GM23338 (cell line): ENCODE data around the gene CALM1. TPM values are rescaled to one million over a fixed set of nuclear protein-coding genes. Genes with fewer than 3 reads are reported as not detected.

Source experiments
- ATAC-seq: fragments of 200-7000 bp; cut with Tn5 transposase; 3 replicates; pipeline ENCODE4 v1.9.1; 2020
- DNase-seq: peaks from one replicate; pipeline ENCODE4 v3.0.0-alpha.2; 2015; ENCODE audit warnings: low spot score
- H2AFZ ChIP-seq: fragments of 200-600 bp; sonication (generic); 2 replicates; pipeline ENCODE4 v1.8.0; 2016; ENCODE audit warnings: antibody characterized with exemption, mild to moderate bottlenecking, moderate library complexity
- H3F3A ChIP-seq: fragments of 200-600 bp; sonication (generic); replicated peaks from 2 replicates; pipeline ENCODE4 v1.8.0; 2017; ENCODE audit warnings: antibody characterized with exemption, mixed run types, low read depth
- H3K27ac ChIP-seq: fragments of 200-600 bp; sonication (generic); 2 replicates; pipeline ENCODE4 v1.6.1; 2016; ENCODE audit warnings: low read depth
- H3K27me3 ChIP-seq: fragments of 200-600 bp; sonication (generic); 2 replicates; pipeline ENCODE4 v1.8.0; 2016; ENCODE audit warnings: mild to moderate bottlenecking, mixed run types, moderate library complexity; ENCODE audit not compliant: insufficient read depth
- H3K36me3 ChIP-seq: fragments of 200-600 bp; sonication (generic); 2 replicates; pipeline ENCODE4 v1.8.0; 2016; ENCODE audit warnings: mild to moderate bottlenecking; ENCODE audit not compliant: insufficient read depth
- H3K4me1 ChIP-seq: fragments of 200-600 bp; sonication (generic); 2 replicates; pipeline ENCODE4 v1.8.0; 2016; ENCODE audit warnings: mild to moderate bottlenecking, moderate library complexity; ENCODE audit not compliant: insufficient read depth
- H3K4me2 ChIP-seq: fragments of 200-600 bp; sonication (generic); 2 replicates; pipeline ENCODE4 v1.7.1; 2017; ENCODE audit warnings: mixed run types
- H3K4me3 ChIP-seq: fragments of 200-600 bp; sonication (generic); 2 replicates; pipeline ENCODE4 v1.6.1; 2016; ENCODE audit warnings: mixed run types
- H3K79me2 ChIP-seq: fragments of 200-600 bp; sonication (generic); replicated peaks from 2 replicates; pipeline ENCODE4 v1.8.0; 2017; ENCODE audit warnings: mild to moderate bottlenecking; ENCODE audit not compliant: insufficient read depth
- H3K9me2 ChIP-seq: fragments of 200-600 bp; sonication (generic); 2 replicates; pipeline ENCODE4 v1.8.0; 2017; ENCODE audit not compliant: insufficient read depth
- H4K20me1 ChIP-seq: fragments of 200-600 bp; sonication (generic); replicated peaks from 2 replicates; pipeline ENCODE4 v1.8.0; 2017; ENCODE audit warnings: mild to moderate bottlenecking; ENCODE audit not compliant: insufficient read depth
- H3K27ac Mint-ChIP-seq: 2 replicates; pipeline ENCODE4 v1.8.0; 2020; ENCODE audit warnings: inconsistent platforms, mild to moderate bottlenecking, moderate library complexity, mixed read lengths
- H3K27me3 Mint-ChIP-seq: 3 replicates; pipeline ENCODE4 v1.8.0; 2022; ENCODE audit warnings: low read depth, mild to moderate bottlenecking, moderate library complexity, mixed read lengths, inconsistent platforms; ENCODE audit not compliant: insufficient read depth, poor library complexity
- H3K36me3 Mint-ChIP-seq: 3 replicates; pipeline ENCODE4 v1.8.0; 2021; ENCODE audit warnings: low read depth, mild to moderate bottlenecking, inconsistent platforms, moderate library complexity, mixed read lengths
- H3K4me1 Mint-ChIP-seq: 3 replicates; pipeline ENCODE4 v1.8.0; 2020; ENCODE audit warnings: mild to moderate bottlenecking, inconsistent platforms, mixed read lengths
- H3K4me3 Mint-ChIP-seq: 3 replicates; pipeline ENCODE4 v1.8.0; 2021; ENCODE audit warnings: moderate library complexity, mild to moderate bottlenecking, inconsistent platforms, mixed read lengths
- H3K9me3 Mint-ChIP-seq: 3 replicates; pipeline ENCODE4 v1.8.0; 2020; ENCODE audit warnings: moderate library complexity, mild to moderate bottlenecking, inconsistent platforms, mixed read lengths
- CTCF ChIP-seq, 2 experiments: fragments of 200-600 bp in 1 of 2; sonication (generic) in 1 of 2; conservative IDR thresholded peaks; 2 replicates each; pipeline versions ENCODE4 v1.5.1 to v1.6.1; 2016 to 2017; ENCODE audit warnings: antibody characterized with exemption in 2 of 2, low read depth in 2 of 2, mild to moderate bottlenecking in 2 of 2, moderate library complexity in 1 of 2
- JUNB ChIP-seq: IDR thresholded peaks from one replicate; pipeline ENCODE4 v1.6.1; 2016; ENCODE audit warnings: antibody characterized with exemption; ENCODE audit not compliant: unreplicated experiment
- STAT1 ChIP-seq: IDR thresholded peaks from one replicate; pipeline ENCODE4 v1.6.1; 2016; ENCODE audit warnings: antibody characterized with exemption; ENCODE audit not compliant: unreplicated experiment
- ZNF462 ChIP-seq: fragments of 250-450 bp; sonication (Bioruptor Pico); IDR thresholded peaks from 2 replicates; pipeline ENCODE4 v1.5.0; 2020; ENCODE audit warnings: mild to moderate bottlenecking, moderate library complexity
- polyA plus RNA-seq: library from polyadenylated mRNA; unstranded; fragments of >200 nt; fragmentation: Nextera tagmentation; extraction: Ambion mirVana; gene quantifications from 2 replicates; pipeline ENCODE4 v1.2.1, GENCODE V29; 2016
- total RNA-seq: library from RNA; depleted of rRNA; stranded (reverse); fragments of >200 nt; shearing (Covaris generic); gene quantifications from 2 replicates; pipeline ENCODE4 v1.2.3, GENCODE V29; 2014

The CALM1 gene
- total and polyA plus RNA-seq, 2 experiments from 2014 or later, result 308 to 2,024 TPM

GRCh38 chr14:90452366-90452765 lies 55.5 kb downstream of the CALM1 start:
- Histone ChIP-seq H3F3A (no peaks in the 10 kb centered on the region), H3K9me2 (no peaks in the 10 kb centered on the region), H3K4me2 (no peak overlapping the region), H2AFZ (no peak overlapping the region), H3K4me3 (no peak overlapping the region), H3K79me2 (no peaks in the 10 kb centered on the region), H3K27me3 (no peaks in the 10 kb centered on the region), H3K27ac (no peak overlapping the region), H3K36me3 (no peaks in the 10 kb centered on the region), H3K4me1 (peaks cover 5% of the 10 kb centered on the region; the same call in 1 of the 2 replicates), H4K20me1 (no peaks in the 10 kb centered on the region)
- Mint-ChIP-seq H3K27me3 (peaks cover 8% of the 10 kb centered on the region), H3K9me3 (peaks cover 9% of the 10 kb centered on the region), H3K27ac (no peak overlapping the region), H3K36me3 (no peaks in the 10 kb centered on the region; the same call in 2 of the 3 replicates), H3K4me3 (no peak overlapping the region), H3K4me1 (peaks cover 12% of the 10 kb centered on the region)
- TF ChIP-seq STAT1, result no peak
- TF ChIP-seq CTCF (conservative IDR thresholded peaks at IDR 0.05; ENCODE audit: low read depth in 2 of 2), result no peak
- TF ChIP-seq JUNB, result no peak
- TF ChIP-seq ZNF462 (CRISPR knock-in tag), result no peak
- ATAC-seq (no peak), DNase-seq (no peak)
